HG03521 (cell line): ENCODE measurements around the gene ADAMTS16.

Experiments used
- ATAC-seq: cut with Tn5 transposase; IDR thresholded peaks from one replicate; pipeline ENCODE4 v1.9.1; 2021; ENCODE audit warnings: mild to moderate bottlenecking, moderate library complexity; ENCODE audit not compliant: unreplicated experiment

Gene ADAMTS16

DNA sequence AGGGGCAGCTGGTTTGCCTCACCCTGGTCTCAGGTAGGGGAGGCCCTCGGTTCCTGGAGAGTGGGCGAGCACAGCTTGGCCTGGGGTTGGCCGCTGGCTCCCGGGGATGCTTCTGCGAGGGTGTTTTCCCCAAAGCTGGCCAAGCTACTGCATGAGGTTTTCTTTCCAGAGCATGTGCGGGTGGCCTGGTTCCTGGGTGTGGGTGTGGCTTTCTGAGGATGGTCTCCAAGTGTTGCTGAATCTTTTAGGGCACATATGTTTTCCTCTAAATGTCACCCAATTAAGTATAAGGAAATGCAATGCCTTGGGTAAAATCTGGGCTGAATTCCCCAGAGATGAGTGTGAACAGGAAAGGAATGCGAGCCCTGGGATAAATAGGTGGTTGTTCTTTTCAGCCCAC, 166.6 kb downstream of the ADAMTS16 start:
- no peak for ATAC-seq

DNA sequence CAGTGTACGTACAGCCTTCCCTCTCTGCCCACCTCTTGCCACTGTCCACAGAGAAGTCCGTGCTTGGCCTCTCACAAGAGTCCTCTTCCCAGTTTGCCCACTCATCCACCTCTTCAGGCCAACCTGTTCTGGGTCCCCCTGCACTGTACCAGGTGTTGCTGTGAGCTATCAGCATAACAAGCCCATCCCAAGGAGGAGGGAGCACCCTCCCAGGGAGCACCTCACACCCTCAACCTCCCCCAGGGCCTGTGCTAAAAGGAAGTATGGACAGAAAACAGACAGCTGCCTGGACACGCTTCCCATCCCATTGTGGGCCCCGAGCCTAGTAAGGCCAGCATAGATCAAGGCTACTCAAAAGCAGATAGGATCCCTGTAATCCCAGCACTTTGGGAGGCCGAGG, 168.2 kb downstream of the ADAMTS16 start:
- no peak for ATAC-seq

DNA sequence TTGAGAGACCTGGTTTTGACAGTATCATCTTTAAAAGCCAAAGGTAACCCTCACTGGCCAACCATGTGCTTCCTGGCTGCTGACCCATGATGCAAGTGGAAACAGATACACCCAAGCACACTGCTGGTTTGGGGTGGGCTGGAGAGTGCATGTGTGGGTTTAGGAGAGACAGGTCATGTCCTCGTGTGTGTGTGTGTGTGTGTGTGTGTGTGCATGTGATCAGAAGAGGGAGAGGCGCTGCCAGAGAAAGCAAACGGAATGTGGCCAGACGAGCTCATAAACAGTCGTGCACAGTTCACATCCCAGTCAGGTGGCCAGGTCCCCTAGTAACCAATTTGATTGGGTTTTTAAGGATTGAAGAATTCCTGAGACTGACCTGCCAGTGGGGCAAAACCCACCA, 169.5 kb downstream of the ADAMTS16 start:
- no peak for ATAC-seq

DNA sequence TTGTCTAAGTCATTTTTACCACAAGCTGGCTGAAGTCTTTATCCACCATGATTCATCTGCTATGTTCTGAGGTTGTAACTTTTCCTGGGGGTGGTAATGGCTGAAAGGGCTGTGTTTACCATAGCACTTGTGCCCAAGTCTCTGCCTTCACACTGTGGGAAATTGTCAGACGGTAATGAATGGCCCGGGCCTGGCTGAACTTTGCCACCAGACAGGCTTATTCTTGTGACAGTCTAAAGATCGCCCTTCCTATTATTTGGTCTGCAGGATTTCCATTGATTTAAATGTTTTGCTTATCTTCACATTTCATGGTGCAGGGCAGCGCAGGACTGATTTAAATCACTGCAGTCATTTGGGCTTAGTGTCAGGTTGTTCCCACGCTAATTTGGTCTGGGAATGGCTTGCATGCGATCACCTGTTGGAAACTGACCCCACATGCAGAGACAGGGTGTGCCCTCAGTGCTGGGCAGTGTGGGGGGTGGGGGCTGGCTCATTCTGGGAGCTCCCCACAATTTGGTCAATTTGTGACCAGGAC, 173.0 kb downstream of the ADAMTS16 start:
- ATAC-seq: no peak

DNA sequence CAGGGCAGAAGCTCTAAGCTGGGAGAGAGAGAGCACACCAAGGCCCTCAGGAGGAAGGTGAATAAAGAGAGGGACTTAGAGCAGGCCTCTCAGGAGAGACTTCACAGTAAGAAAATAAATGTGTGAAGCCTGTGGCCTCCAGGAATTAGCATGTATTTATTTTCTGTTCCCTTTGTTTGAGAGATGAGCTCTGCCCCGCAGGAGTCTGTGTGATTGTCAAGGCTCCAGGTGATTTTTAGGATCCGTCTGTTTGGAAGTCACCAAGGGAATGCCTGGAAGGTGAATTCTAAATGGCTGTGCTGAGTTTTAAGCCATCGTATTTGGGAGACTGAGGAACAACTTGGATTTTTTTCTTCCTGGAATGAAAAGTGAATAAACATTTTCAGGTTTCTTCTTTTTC, 174.0 kb downstream of the ADAMTS16 start:
- no peak for ATAC-seq

DNA sequence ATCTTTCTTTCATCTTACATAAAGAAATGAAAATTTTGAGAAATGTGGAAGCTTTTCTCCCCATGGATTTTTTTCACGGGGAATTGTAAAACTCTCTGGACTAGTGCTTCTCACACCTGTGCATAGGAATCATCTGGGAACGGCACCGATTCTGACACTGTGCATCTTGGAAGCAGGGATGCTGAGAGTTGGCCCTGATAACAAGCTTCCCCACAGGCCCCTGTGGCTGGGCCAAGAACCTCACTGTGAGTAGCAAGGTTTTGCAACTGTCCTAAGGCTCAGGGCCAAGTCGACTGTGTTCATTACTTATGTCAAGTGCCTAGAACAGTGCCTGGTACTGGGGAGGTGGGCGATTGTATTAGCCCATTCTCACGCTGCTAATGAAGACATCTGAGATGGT, 174.5 kb downstream of the ADAMTS16 start:
- ATAC-seq: no peak

DNA sequence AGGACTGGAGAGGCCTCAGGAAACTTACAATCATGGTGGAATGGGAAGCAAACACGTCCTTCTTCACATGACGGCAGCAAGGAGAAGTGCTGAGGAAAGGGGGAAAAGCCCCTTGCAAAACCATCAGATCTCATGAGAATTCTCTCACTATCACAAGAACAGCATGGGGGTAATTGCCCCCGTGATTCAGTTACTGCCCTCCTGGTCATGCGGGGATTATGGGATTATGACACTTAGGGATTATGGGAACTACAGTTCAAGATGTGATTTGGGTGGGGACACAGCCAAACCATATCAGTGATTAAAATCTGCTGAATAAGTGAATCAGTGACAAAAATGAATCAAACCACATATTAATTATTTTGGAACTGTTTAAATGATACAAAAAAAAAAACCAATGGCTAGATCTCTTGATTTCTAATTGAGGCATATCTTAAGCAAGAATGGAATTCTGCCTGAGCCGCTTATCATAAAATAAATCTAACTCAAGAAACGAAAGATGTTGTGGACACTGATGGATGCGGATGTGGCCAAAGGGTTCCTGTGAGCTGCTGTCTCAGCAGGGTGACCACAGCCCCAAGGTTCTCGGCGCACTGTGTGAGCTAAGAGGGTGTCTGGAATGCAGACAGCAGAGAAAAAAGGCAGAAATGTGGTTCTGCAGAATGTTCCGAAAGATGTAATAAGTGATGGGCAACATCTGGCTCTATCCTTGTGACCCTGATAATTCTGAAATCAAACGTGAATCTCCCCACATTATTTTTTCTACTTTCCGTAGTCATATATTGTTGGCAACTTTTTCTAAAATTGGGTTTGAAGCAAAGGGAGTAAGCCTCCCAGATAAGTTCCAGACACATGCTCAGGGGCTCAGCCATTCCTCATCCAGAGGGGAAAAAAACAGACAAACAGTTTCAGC, 175.2 kb downstream of the ADAMTS16 start:
- ATAC-seq: no peak

DNA sequence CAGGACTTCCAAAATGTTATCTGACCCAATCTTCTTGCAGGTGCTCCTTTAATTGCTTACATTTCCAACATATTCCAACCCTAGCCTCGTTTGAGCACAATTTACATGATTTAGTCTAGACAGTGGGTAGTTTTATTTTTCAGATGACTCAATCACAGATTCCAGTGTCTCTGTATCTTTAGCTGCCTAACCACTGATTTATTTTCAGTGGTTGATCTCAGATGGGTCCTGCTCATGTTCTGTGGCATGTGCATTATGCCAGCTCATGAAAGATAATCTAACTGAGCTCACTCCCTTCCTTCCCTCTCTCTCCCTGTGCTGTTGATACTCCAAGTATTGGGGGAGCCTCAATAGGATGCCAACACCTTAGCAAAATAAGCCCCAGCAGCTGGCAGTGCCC, 176.2 kb downstream of the ADAMTS16 start:
- ATAC-seq: no peak

DNA sequence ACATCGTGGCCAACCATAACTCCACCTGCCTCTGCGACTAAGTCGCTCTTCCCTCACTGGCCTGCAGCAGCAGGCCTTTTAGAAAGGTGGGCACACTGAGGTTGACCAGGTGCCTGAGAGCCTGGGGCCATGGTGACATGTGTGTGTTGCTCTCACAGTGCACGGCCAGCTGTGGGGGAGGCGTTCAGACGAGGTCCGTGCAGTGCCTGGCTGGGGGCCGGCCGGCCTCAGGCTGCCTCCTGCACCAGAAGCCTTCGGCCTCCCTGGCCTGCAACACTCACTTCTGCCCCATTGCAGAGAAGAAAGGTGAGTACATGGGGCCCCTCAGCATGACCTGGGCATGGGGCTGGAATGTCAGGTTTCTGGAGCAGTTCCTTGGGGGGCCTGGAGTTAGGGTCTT, 177.8 kb downstream of the ADAMTS16 start:
- no peak for ATAC-seq

DNA sequence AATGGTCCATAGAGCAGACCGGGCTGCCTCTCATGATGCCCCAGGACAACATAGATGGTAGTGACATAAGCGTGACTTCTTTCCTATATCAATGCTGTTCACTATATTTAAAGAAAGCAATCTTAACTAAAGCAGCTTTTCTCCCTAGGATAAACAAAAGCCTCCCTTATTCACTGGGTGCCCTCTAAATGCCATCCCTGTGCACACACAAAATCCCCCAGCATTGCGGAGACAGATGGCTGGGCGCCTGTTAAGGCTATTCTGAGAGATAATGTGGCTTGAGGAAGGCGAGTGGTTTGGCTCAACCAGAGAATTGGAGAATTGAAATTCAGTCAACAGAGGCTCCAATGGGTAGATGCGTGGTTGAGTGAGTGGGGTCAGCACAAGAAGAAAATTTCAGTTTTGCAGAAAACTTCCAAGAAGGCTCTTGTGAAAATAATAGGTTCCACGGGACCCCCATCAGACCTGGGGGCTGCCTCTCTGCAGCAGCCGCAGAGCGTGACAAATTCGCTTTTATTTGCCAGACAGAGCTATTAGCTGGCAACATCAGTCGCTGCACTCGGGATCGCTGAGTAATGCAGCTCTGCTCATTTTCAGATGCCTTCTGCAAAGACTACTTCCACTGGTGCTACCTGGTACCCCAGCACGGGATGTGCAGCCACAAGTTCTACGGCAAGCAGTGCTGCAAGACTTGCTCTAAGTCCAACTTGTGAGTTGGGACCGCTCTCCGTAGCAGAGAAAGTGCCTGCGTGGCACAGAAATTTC, 178.5 kb downstream of the ADAMTS16 start:
- no peak for ATAC-seq

DNA sequence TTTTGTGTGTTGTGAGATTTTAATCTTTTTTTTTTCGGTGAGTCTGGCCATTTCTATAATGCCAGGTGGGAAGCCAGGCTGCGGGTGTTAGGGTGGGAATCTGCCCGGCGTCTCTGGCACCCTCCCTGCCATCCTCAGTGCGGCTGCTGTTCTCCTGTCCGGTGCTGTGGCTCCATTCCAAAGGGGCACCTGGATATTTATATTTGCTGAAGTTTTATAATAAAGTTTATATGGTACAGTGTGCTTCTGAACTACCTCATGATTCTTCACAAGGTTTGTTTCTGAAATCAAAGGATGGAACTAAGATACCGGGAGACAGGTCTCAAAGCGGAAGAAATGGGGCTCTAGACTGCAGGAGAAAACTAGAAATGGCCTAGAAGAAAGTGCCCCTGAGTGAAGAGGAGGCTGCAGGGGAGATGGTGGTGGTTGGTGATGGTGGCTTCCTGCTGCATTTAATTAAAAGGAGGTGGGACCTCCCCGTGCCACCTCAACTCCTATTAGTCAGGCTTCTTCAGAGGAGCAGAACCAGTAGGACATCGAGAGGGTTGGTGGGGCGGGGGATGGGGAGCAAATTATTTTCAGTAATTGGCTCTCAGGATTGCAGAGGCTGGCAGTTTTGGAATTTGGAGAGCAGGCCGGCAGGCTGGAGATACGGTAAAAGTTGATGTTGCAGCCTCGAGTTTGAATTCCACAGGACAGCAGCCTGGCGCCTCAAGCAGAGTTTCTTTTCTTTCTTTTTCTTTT, 180.1 kb downstream of the ADAMTS16 start:
- ATAC-seq: no peak

DNA sequence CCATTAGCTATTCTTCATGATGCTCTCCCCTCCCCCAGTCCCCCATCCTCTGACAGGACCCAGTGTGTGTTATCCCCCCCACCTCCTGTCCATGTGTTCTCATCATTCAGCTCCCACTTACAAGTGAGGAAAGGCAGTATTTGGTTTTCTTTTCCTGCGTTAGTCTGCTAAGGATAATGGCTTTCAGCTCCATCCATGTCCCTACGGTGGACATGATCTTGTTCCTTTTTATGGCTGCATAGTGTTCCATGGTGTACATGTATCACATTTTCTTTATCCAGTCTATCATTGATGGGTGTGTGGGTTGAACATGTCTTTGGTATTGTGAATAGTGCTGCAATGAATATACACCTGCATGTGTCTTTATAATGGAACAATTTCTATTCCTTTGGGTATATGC, 181.0 kb downstream of the ADAMTS16 start:
- no peak for ATAC-seq

DNA sequence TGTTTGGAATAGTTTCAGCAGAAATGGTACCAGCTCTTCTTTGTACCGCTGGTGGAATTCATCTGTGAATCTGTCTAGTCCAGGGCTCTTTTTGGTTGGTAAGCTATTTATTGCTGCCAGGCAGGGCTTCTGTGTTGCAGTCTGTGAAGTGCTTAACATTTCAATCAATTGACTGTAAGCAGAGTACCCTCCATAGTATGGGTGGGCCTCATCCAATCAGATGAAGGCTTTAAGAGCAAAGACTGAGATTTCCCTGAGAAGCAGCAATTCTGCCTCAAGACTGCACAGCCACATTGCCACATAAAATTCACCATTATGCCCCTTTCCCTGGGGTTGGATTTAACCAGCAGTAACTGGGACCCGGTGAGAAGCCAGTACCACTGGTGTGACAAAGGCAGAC, 183.4 kb downstream of the ADAMTS16 start:
- ATAC-seq: no peak

DNA sequence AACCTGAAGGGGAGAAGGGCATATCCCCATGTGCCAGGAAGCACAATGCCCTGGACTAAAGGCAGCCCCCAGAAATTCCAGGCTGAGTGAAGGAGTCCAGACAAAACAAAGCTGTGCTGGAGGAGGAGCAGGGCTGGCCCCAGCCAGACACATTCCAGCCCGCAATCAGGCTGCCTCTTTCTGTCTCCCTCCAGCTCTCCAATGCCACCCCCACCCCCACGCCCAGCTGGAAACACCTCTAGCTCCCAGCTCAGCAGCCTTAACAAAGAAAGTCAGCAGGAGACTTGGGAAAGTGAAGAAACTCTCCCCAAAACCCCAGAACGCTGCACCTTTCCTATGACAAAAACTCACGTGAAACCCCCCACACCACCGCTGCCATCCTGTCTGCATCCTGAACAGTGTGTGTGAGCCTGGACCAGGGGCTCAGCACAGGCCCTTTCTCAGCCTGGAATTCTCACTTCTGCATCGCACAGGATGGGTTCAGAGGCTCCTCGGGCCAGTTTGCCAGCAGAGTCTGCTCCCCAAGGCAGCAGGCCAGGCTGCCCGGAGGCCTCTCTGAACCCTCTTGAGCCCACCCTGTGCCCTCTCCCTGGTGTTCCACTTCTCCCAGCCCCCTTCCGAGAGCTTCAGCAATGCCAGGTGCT, 186.1 kb downstream of the ADAMTS16 start:
- no peak for ATAC-seq

DNA sequence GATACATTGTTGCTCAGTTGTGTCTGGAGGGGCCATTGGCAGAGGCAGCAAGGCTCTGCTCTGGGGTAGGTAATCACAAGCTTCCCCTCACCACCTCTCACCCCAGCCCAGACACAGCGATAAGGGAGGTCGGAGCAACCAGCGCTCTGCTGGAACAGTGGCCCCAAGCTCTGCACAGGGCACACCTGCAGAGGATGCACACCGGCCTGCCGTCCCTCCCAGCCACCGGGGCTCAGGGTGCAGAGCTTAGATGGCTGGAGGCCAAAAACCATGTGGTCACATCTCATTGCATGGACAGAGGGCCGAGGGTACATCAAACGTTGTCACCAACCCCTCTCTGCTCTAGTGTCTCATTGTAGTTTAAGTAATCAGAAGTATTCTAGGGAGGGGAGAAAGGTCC, 187.0 kb downstream of the ADAMTS16 start:
- ATAC-seq: no peak

DNA sequence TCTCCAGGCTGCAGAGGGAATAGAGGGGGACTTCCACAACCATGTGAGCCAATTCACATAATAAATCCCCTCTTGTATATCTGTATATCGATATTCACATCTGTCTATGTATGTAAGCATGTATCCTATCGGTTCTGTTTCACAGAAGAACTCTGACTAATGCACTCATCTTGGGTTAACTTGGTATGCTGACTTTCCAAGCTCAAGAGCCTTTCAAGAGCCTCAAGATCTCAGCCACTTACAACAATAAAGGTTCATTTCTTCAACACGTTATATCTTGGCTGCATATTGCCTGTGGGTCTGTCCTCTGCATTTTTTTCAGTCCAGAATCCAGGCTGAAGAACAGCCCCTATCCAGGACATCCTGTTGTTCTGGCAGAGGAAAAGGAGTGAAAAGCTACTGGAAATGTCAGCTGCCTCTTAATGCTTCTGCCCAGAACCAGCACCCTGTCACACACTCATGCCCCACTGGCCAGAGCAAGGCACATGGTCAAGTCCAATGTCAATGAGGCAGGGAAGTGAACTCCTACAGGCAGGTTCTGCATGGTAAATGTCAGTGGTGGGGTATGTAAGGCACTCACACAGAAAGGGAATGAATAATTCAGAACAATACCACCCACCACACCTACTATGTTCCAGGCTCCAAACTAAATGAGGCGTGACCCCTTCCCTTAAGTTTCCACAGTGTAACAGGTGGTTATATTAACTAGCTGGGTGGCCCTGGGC, 190.8 kb downstream of the ADAMTS16 start:
- no peak for ATAC-seq

DNA sequence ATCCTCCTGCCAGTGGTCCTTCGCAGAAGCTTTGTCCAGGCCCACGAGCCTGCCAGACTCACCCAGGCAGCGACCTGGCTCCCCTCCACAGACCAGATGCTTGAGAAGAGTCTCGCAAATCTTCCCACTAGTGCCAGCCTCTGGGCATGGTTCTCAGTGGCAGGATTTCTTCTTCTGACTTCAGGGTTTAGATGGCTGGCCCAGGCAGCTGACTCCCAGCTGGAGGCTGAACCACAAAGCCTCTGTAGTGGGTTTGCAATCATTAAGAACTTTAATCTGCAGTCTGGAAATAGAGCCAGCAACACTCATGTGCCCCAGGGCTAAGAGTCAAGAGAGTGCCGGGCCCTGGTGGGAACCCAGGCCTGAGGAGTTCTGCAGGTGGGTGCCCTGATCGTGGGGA, 191.7 kb downstream of the ADAMTS16 start:
- no peak for ATAC-seq

DNA sequence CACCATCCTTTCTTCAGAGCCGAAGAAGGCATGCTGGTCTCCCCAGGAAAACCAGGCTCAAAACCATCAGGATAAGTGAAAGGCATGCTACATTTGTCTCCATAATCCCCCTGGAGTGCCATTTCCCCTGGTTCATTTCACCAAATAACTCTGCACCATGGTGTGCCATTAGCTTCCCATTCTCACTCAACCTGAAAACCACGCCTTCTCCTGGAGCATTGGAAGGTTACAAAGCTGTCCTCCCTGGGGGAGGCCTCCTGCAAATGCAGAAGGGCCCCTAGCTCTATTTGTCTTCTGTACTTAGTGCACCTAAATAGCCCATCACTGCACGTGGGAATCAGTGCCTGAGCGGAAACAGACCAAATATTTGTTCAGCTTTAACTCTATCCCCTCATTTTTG, 192.2 kb downstream of the ADAMTS16 start:
- no peak for ATAC-seq

DNA sequence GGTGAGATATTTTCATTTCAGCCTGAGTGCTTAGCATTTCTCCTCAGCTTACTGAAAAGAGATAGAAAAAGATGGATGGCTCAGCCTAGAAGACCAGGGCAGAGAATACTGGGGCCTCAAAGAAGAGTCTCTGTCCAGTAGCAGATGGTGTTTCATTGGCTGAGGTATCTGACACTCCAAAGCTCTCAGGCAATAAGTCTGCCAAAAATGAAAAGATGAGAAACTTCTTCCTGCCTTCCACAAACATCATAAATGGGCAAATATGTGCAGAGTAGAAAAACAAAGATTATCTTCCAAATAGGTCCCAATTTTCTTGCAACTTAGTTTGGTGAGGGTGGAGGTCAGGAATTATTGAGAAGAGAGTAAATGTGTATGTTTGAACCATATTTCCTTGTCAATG, 195.0 kb downstream of the ADAMTS16 start:
- ATAC-seq: no peak

DNA sequence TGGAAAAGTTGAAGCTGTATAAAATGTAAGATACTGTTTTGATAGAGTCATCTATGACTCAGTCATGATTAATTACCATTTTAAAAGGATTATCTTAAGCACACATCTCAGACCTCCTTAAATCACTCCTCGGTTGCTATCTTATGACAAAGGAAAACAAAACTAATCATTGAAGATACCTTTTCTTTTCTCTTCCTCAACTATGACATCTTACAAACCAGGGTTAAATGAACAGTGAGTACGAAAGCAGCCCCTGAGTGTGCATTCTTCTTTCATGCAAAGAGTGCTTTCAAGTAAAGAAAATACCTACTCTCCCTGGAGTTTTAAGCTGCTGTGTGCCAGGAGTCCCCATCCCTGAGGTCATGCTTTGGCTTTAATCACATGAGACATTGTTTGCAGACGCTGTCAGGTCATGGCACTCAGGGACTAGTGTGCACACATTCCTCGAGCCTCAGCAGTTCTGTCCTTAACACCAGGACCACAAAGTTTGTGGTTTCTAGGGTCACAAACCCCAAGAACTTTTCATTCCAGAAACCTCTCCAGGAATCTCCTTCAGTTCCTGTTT, 195.7 kb downstream of the ADAMTS16 start:
- no peak for ATAC-seq
